Naive thymus-derived CD8-positive, alpha-beta T cell (primary cell): ENCODE measurements around the gene MFSD12. TPM values are rescaled to one million over a fixed set of nuclear protein-coding genes. Genes with fewer than 3 reads are reported as not detected.
A peak's percentile ranks its signal among the peaks of the same experiment; 100 is the strongest.

Experiments
- ATAC-seq, 2 donors: fragments of 150-1000 bp; cut with Tn5 transposase in 1 of 2; sonication (Bioruptor Pico), chemical (Tn5 transposase) in 1 of 2; 1 replicate in 1 of 2; 2 replicates in 1 of 2; pipeline ENCODE4 v1.10.0; 2021; ENCODE audit warnings: mild to moderate bottlenecking in 2 of 2, moderate library complexity in 2 of 2
- POLR2A ChIA-PET: fragments of 350-600 bp; sonication (Branson Sonifier 250); formaldehyde crosslinking; loops from one replicate; lab custom pipeline; 2021; ENCODE audit warnings: antibody characterized with exemption; lab: Charles Lee
- DNase-seq, 10 donors: peaks; one replicate each; pipeline versions ENCODE4 v3.0.0 to v3.0.0-alpha.2; 2020 to 2022
- H3K27ac Mint-ChIP-seq, 10 donors: one replicate each; pipeline ENCODE4 v1.8.0; 2020 to 2022; ENCODE audit warnings: mild to moderate bottlenecking in 10 of 10, mixed read lengths in 10 of 10, moderate library complexity in 4 of 10, inconsistent platforms in 1 of 10
- H3K27me3 Mint-ChIP-seq, 5 donors: one replicate each; pipeline ENCODE4 v1.8.0; 2021 to 2022; ENCODE audit warnings: mixed read lengths in 5 of 5
- H3K36me3 Mint-ChIP-seq, 3 donors: one replicate each; pipeline ENCODE4 v1.8.0; 2020 to 2022; ENCODE audit warnings: mixed read lengths in 3 of 3, mild to moderate bottlenecking in 2 of 3, inconsistent platforms in 1 of 3
- H3K4me1 Mint-ChIP-seq, 4 donors: one replicate each; pipeline ENCODE4 v1.8.0; 2021 to 2022; ENCODE audit warnings: mixed read lengths in 4 of 4
- H3K4me3 Mint-ChIP-seq, 10 donors: one replicate each; pipeline ENCODE4 v1.8.0; 2020 to 2022; ENCODE audit warnings: mild to moderate bottlenecking in 10 of 10, mixed read lengths in 10 of 10, moderate library complexity in 6 of 10, inconsistent platforms in 1 of 10
- H3K9me3 Mint-ChIP-seq, 9 donors: one replicate each; pipeline ENCODE4 v1.8.0; 2020 to 2022; ENCODE audit warnings: mixed read lengths in 9 of 9, mild to moderate bottlenecking in 3 of 9, inconsistent platforms in 1 of 9, moderate library complexity in 1 of 9
- polyA plus RNA-seq, 3 donors: library from polyadenylated mRNA; unstranded; fragments of 300-500 nt; fragmentation: Illumina TruSeq; gene quantifications; one replicate each; pipeline ENCODE4 v1.2.3, GENCODE V29; 2021
- total RNA-seq, 8 experiments: library from RNA in 2 of 8; stranded (reverse) in 2 of 8; gene quantifications; one replicate each; pipeline ENCODE4 v1.2.3 and lab custom pipeline; 2021 to 2026

Gene MFSD12
- total and polyA plus RNA-seq, 5 experiments from 2014 or later = 33.1 to 146 (median 59.6) TPM

DNA sequence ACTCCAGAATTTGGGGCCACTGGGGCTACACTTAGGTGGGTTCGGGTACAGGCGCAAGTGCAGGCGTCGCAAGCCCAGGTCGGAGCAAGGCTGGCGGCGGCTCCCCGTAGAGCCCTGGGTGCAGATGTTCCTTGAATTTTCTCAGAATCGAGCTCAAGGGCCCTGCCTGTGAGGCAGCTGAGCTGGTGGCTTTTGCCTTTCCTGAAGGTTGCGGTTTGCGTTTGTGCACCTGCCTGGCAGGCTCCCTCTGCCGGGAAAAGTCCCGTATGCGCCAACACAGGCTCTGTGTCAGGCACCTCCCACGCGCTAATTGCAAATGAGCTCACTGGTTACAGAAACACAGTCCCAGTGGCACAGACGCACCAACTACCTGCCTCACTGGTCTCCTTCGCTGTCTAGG, 62.8 kb downstream of the MFSD12 start:
- POLR2A ChIA-PET = interaction anchor here (0.5 kb wide), 1 partner anchor 14 kb away, joined by 4 read pairs; no protein-coding TSS in a partner anchor
- peaks cover 0 to 41% (median 8%) of the 10 kb centered on the region in 3 donors for H3K36me3 Mint-ChIP-seq
- H3K4me1 Mint-ChIP-seq = peaks cover 8 to 31% (median 15%) of the 10 kb centered on the region in 4 donors
- no peaks in the 10 kb centered on the region for H3K27me3 Mint-ChIP-seq
- DNase-seq (peak in 2 of 10 donors; percentile 21 to 40), ATAC-seq (peak; percentile 60 to 67)
- peak overlapping the region in 4 of 10 donors; percentile 25 to 80 (median 38) for H3K27ac Mint-ChIP-seq
- no peaks in the 10 kb centered on the region for H3K9me3 Mint-ChIP-seq
- peak overlapping the region in 3 of 10 donors; percentile 6 to 37 (median 34) for H3K4me3 Mint-ChIP-seq

Other genes starting within 250 kb of the MFSD12 start
- gene NFIC, start 191.0 kb downstream of the MFSD12 start, total RNA-seq = 10 to 100 TPM; 30.2 to 34.8 TPM
- gene NFIC, start 191.0 kb downstream of the MFSD12 start, polyA plus RNA-seq = 10 to 100 TPM in 2 of 3 donors, 1 to 10 TPM in 1; 5.8 to 15.8 (median 12.1) TPM
- gene SMIM24, start 77.1 kb downstream of the MFSD12 start, total RNA-seq = not detected
- under 1 TPM; 0.43 to 0.57 (median 0.53) TPM for gene SMIM24, start 77.1 kb downstream of the MFSD12 start, polyA plus RNA-seq
- not detected for gene SMIM44, start 74.1 kb downstream of the MFSD12 start, total RNA-seq
- gene SMIM44, start 74.1 kb downstream of the MFSD12 start, polyA plus RNA-seq = not detected
- 1 to 10 TPM; 6.5 to 6.6 TPM for gene DOHH, start 56.9 kb downstream of the MFSD12 start, total RNA-seq
- gene DOHH, start 56.9 kb downstream of the MFSD12 start, polyA plus RNA-seq = 10 to 100 TPM in 1 of 3 donors, 1 to 10 TPM in 2; 6.9 to 15.5 (median 7.8) TPM
- 10 to 100 TPM; 61.2 to 65.1 TPM for gene FZR1, start 51.3 kb downstream of the MFSD12 start, total RNA-seq
- 10 to 100 TPM in 1 of 3 donors, 1 to 10 TPM in 2; 8.1 to 11.8 (median 9.5) TPM for gene FZR1, start 51.3 kb downstream of the MFSD12 start, polyA plus RNA-seq
- 10 to 100 TPM in 1 of 2 experiments, 1 to 10 TPM in 1; 8.8 to 12.5 TPM for gene TEKTIP1, start 18.4 kb downstream of the MFSD12 start, total RNA-seq
- under 1 TPM in 1 of 3 donors, not detected in 2; 0.45 TPM for gene TEKTIP1, start 18.4 kb downstream of the MFSD12 start, polyA plus RNA-seq
- gene HMG20B, start 15.4 kb upstream of the MFSD12 start, total RNA-seq = 10 to 100 TPM; 50.7 to 59.7 TPM
- 10 to 100 TPM; 45.8 to 55.9 (median 53.9) TPM for gene HMG20B, start 15.4 kb upstream of the MFSD12 start, polyA plus RNA-seq
- 1 to 10 TPM; 3.5 to 3.7 TPM for gene GIPC3, start 27.9 kb upstream of the MFSD12 start, total RNA-seq
- 1 to 10 TPM in 2 of 3 donors, under 1 TPM in 1; 0.76 to 3.0 (median 1.1) TPM for gene GIPC3, start 27.9 kb upstream of the MFSD12 start, polyA plus RNA-seq
- 10 to 100 TPM; 18.5 to 19.1 TPM for gene TBXA2R, start 49.3 kb upstream of the MFSD12 start, total RNA-seq
- gene TBXA2R, start 49.3 kb upstream of the MFSD12 start, polyA plus RNA-seq = 10 to 100 TPM; 11.7 to 26.9 (median 23.9) TPM
- 10 to 100 TPM; 42.6 to 54.1 TPM for gene CACTIN, start 69.2 kb upstream of the MFSD12 start, total RNA-seq
- gene CACTIN, start 69.2 kb upstream of the MFSD12 start, polyA plus RNA-seq = 10 to 100 TPM in 1 of 3 donors, 1 to 10 TPM in 2; 6.9 to 20.4 (median 9.3) TPM
- 10 to 100 TPM; 30.6 to 32.0 TPM for gene PIP5K1C, start 142.9 kb upstream of the MFSD12 start, total RNA-seq
- gene PIP5K1C, start 142.9 kb upstream of the MFSD12 start, polyA plus RNA-seq = 10 to 100 TPM in 1 of 3 donors, 1 to 10 TPM in 2; 3.9 to 10.1 (median 7.4) TPM
- 10 to 100 TPM; 13.0 TPM for gene TJP3, start 150.8 kb upstream of the MFSD12 start, total RNA-seq
- 10 to 100 TPM in 1 of 3 donors, 1 to 10 TPM in 2; 5.2 to 11.1 (median 8.9) TPM for gene TJP3, start 150.8 kb upstream of the MFSD12 start, polyA plus RNA-seq
- gene APBA3, start 204.1 kb upstream of the MFSD12 start, total RNA-seq = 10 to 100 TPM; 72.8 to 80.4 TPM
- gene APBA3, start 204.1 kb upstream of the MFSD12 start, polyA plus RNA-seq = 10 to 100 TPM; 25.0 to 33.0 (median 27.1) TPM
- 10 to 100 TPM; 51.6 to 51.9 TPM for gene MRPL54, start 205.1 kb upstream of the MFSD12 start, total RNA-seq
- 100 to 1,000 TPM in 2 of 3 donors, 10 to 100 TPM in 1; 92.5 to 168 (median 120) TPM for gene MRPL54, start 205.1 kb upstream of the MFSD12 start, polyA plus RNA-seq
- gene RAX2, start 214.6 kb upstream of the MFSD12 start, total RNA-seq = not detected
- gene RAX2, start 214.6 kb upstream of the MFSD12 start, polyA plus RNA-seq = not detected
- gene MATK, start 228.8 kb upstream of the MFSD12 start, total RNA-seq = 1 to 10 TPM; 1.7 to 2.9 TPM
- gene MATK, start 228.8 kb upstream of the MFSD12 start, polyA plus RNA-seq = 10 to 100 TPM; 25.2 to 69.6 (median 25.9) TPM